Gastroesophageal sphincter (tissue), 3 donors: ENCODE measurements around the gene MMEL1.

ENCODE experiments used
- EP300 ChIP-seq: sonication (generic); formaldehyde crosslinking; IDR thresholded peaks from one replicate; pipeline ENCODE4 v1.6.1; 2017; ENCODE audit warnings: antibody characterized with exemption, mild to moderate bottlenecking
- POLR2A ChIP-seq, 2 donors: fragments of 450-650 bp; IDR thresholded peaks; one replicate each; pipeline ENCODE4 v1.6.1; 2017; ENCODE audit warnings: antibody characterized with exemption in 2 of 2, mild to moderate bottlenecking in 2 of 2, moderate library complexity in 1 of 2
- POLR2AphosphoS5 ChIP-seq: sonication (generic); formaldehyde crosslinking; IDR thresholded peaks from one replicate; pipeline ENCODE4 v1.6.1; 2017; ENCODE audit warnings: antibody characterized with exemption
- TF ChIP-seq, protein P1 (sequence below), 4 experiments: fragments of 200-600 bp in 2 of 4; fragments of 450-650 bp in 2 of 4; sonication (generic) in 1 of 4; IDR thresholded peaks; one replicate each; pipeline ENCODE4 v1.5.1; 2017 to 2019; ENCODE audit warnings: antibody characterized with exemption in 4 of 4, mild to moderate bottlenecking in 2 of 4, moderate library complexity in 2 of 4

DNA sequence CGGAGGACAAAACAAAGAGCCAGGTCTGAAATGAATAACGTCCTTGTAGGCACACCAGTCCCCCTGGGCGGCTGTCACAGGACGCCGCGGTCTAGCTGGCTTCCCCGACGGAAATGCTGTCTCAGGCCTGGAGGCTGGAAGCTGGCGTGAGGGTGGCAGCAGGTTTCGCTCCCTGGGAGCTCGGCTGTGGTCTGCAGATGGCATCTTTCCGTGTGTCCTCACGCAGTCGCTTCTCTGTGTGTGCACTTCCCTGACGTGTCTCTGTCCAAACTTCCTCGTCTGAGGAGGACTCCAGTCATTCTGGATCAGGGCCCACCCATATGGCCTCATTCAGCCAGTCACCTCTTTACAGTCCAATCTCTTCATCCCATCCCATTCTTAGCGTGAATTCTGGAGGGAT is 62.5 kb downstream of the MMEL1 start:
- TF ChIP-seq, protein P1, sequence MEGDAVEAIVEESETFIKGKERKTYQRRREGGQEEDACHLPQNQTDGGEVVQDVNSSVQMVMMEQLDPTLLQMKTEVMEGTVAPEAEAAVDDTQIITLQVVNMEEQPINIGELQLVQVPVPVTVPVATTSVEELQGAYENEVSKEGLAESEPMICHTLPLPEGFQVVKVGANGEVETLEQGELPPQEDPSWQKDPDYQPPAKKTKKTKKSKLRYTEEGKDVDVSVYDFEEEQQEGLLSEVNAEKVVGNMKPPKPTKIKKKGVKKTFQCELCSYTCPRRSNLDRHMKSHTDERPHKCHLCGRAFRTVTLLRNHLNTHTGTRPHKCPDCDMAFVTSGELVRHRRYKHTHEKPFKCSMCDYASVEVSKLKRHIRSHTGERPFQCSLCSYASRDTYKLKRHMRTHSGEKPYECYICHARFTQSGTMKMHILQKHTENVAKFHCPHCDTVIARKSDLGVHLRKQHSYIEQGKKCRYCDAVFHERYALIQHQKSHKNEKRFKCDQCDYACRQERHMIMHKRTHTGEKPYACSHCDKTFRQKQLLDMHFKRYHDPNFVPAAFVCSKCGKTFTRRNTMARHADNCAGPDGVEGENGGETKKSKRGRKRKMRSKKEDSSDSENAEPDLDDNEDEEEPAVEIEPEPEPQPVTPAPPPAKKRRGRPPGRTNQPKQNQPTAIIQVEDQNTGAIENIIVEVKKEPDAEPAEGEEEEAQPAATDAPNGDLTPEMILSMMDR (IDR thresholded peaks at IDR 0.05) = no peak
- TF ChIP-seq POLR2A (IDR thresholded peaks at IDR 0.05) (no peak), EP300 (no peak), POLR2AphosphoS5 (no peak)
